ENCODE measurements around the gene PLA2R1. TPM values are rescaled to one million over a fixed set of nuclear protein-coding genes. Genes with fewer than 3 reads are reported as not detected.
"Not testable (repeated sequence)": the region's sequence is repeated elsewhere in the genome, so short reads cannot be mapped to it uniquely, and the experiment has no call there.

The PLA2R1 gene
- polyA plus RNA-seq, 1 donor from 2014 or later: 0.69 TPM

DNA sequence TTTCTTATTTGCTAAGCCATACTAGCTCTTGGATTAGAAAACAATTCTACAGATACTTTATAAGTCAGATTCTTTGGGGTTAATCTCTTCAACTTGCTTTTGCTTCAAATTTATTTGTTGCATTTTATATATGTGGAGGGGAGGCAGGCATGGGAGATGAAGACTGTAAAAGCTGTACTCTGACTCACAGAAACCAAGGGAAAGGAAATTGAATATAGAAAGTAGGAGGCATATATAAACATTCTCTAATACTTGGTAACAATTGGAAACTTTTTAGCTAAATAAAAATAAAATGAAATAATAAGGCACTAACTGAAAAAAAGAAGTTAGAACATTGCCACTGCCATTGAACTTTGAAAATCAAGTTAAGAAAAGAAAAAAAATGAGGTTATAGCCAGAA lies 21.3 kb downstream of the PLA2R1 start:
- no peaks in the 10 kb centered on the region for H4K20me1 ChIP-seq (ENCODE audit: insufficient read depth)

GRCh38 chr2:160039166-160039903 lies 23.1 kb downstream of the PLA2R1 start:
- TF ChIP-seq TAF1 (IDR thresholded peaks at IDR 0.05; ENCODE audit: low read depth) (no peak), EZH2 (IDR thresholded peaks at IDR 0.05; ENCODE audit: borderline replicate concordance, insufficient read depth, low read length, poor library complexity, severe bottlenecking) (no peak), MXI1 (conservative IDR thresholded peaks at IDR 0.05; ENCODE audit: poor library complexity, severe bottlenecking) (no peak), POLR2AphosphoS5 (IDR thresholded peaks at IDR 0.05) (no peak), CTCF (IDR thresholded peaks at IDR 0.05; ENCODE audit: poor library complexity, severe bottlenecking) (no peak), RAD21 (conservative IDR thresholded peaks at IDR 0.05) (no peak), SMC3 (conservative IDR thresholded peaks at IDR 0.05; ENCODE audit: poor library complexity) (no peak)
- no peak overlapping the region for H2AFZ ChIP-seq (ENCODE audit: low read depth, low read length)
- H3K79me2 ChIP-seq (replicated peaks; ENCODE audit: insufficient read depth, low read length): no peaks in the 10 kb centered on the region
- H3K9me2 ChIP-seq (ENCODE audit: insufficient read depth, low read length): no peaks in the 10 kb centered on the region
- H3K4me2 ChIP-seq (ENCODE audit: low read length): no peak overlapping the region
- no peaks in the 10 kb centered on the region for H3K36me3 ChIP-seq (ENCODE audit: insufficient read depth, low read length)
- H3F3A ChIP-seq (ENCODE audit: insufficient read depth, low read length, poor library complexity, severe bottlenecking): no peaks in the 10 kb centered on the region
- no peaks in the 10 kb centered on the region for H4K20me1 ChIP-seq (ENCODE audit: insufficient read depth)
- no peak overlapping the region for H3K4me3 ChIP-seq (ENCODE audit: low read length)
- no peak overlapping the region for H3K9ac ChIP-seq (ENCODE audit: low read length)
- H3K27ac ChIP-seq (ENCODE audit: low read length): no peak overlapping the region
- H3K9me3 ChIP-seq (ENCODE audit: low read length): no peaks in the 10 kb centered on the region
- H3K27me3 ChIP-seq (ENCODE audit: insufficient read depth, low read depth, low read length): no peaks in the 10 kb centered on the region

More for the DNA sequence above, 21.3 kb downstream of the PLA2R1 start:
- no peaks in the 10 kb centered on the region for H3K27me3 ChIP-seq (ENCODE audit: insufficient read depth, low read depth, low read length)
- H3F3A ChIP-seq (ENCODE audit: insufficient read depth, low read length, poor library complexity, severe bottlenecking): no peaks in the 10 kb centered on the region
- H3K79me2 ChIP-seq (replicated peaks; ENCODE audit: insufficient read depth, low read length): no peaks in the 10 kb centered on the region
- no peak overlapping the region for H2AFZ ChIP-seq (ENCODE audit: low read depth, low read length)
- H3K4me3 ChIP-seq (ENCODE audit: low read length): no peak overlapping the region
- H3K9me2 ChIP-seq (ENCODE audit: insufficient read depth, low read length): no peaks in the 10 kb centered on the region
- no peaks in the 10 kb centered on the region for H3K36me3 ChIP-seq (ENCODE audit: insufficient read depth, low read length)
- no peak overlapping the region for H3K4me2 ChIP-seq (ENCODE audit: low read length)
- H3K27ac ChIP-seq (ENCODE audit: low read length): no peak overlapping the region
- TF ChIP-seq EP300 (conservative IDR thresholded peaks at IDR 0.05; ENCODE audit: poor library complexity, severe bottlenecking): no peak
- TF ChIP-seq RAD21 (conservative IDR thresholded peaks at IDR 0.05): no peak
- no peak for TF ChIP-seq CTCF (IDR thresholded peaks at IDR 0.05; ENCODE audit: poor library complexity, severe bottlenecking)
- TF ChIP-seq TAF1 (IDR thresholded peaks at IDR 0.05; ENCODE audit: low read depth): no peak
- TF ChIP-seq SMC3 (conservative IDR thresholded peaks at IDR 0.05; ENCODE audit: poor library complexity): no peak
- TF ChIP-seq EZH2 (IDR thresholded peaks at IDR 0.05; ENCODE audit: borderline replicate concordance, insufficient read depth, low read length, poor library complexity, severe bottlenecking): no peak
- TF ChIP-seq MXI1 (conservative IDR thresholded peaks at IDR 0.05; ENCODE audit: poor library complexity, severe bottlenecking): no peak
- TF ChIP-seq REST (IDR thresholded peaks at IDR 0.05; ENCODE audit: borderline replicate concordance): no peak
- no peaks in the 10 kb centered on the region for H3K9me3 ChIP-seq (ENCODE audit: low read length)
- no peak overlapping the region for H3K9ac ChIP-seq (ENCODE audit: low read length)

GRCh38 chr2:160038662-160039061 lies 23.8 kb downstream of the PLA2R1 start:
- H4K20me1 ChIP-seq (ENCODE audit: insufficient read depth); H3K4me3 ChIP-seq (ENCODE audit: low read length); H2AFZ ChIP-seq (ENCODE audit: low read depth, low read length); H3K36me3 ChIP-seq (ENCODE audit: insufficient read depth, low read length); H3F3A ChIP-seq (ENCODE audit: insufficient read depth, low read length, poor library complexity, severe bottlenecking); H3K4me2 ChIP-seq (ENCODE audit: low read length); H3K79me2 ChIP-seq (replicated peaks; ENCODE audit: insufficient read depth, low read length); H3K27me3 ChIP-seq (ENCODE audit: insufficient read depth, low read depth, low read length); H3K9me2 ChIP-seq (ENCODE audit: insufficient read depth, low read length); H3K27ac ChIP-seq (ENCODE audit: low read length); H3K9me3 ChIP-seq (ENCODE audit: low read length); H3K9ac ChIP-seq (ENCODE audit: low read length): not testable (repeated sequence)

All from neural cell (in vitro differentiated cells).